Measurements from ENCODE around the gene DDR2.

DDR2 gene

GRCh38 chr1:162629651-162630050, 2.6 kb upstream of the DDR2 start:
- no peak for DNase-seq (ENCODE audit: low read depth)

- DNase-seq (ENCODE audit: low read depth): no peak
Measured at GRCh38 chr1:162631546-162632191, 595 bp upstream of the DDR2 start.

- DNase-seq (ENCODE audit: low read depth): no peak
Measured at GRCh38 chr1:162632698-162633080, 425 bp downstream of the DDR2 start.

GRCh38 chr1:162633081-162633762, 958 bp downstream of the DDR2 start:
- no peak for DNase-seq (ENCODE audit: low read depth)

- DNase-seq (ENCODE audit: low read depth): no peak
Measured at GRCh38 chr1:162635418-162635817, 3.2 kb downstream of the DDR2 start.

GRCh38 chr1:162639718-162640117, 7.5 kb downstream of the DDR2 start:
- no peak for DNase-seq (ENCODE audit: low read depth)

- DNase-seq (ENCODE audit: low read depth): no peak
Measured at GRCh38 chr1:162641114-162641513, 8.8 kb downstream of the DDR2 start.

GRCh38 chr1:162644986-162645314, 12.7 kb downstream of the DDR2 start:
- no peak for DNase-seq (ENCODE audit: low read depth)

GRCh38 chr1:162645666-162646065, 13.4 kb downstream of the DDR2 start:
- no peak for DNase-seq (ENCODE audit: low read depth)

- DNase-seq (ENCODE audit: low read depth): no peak
Measured at GRCh38 chr1:162649583-162649982, 17.3 kb downstream of the DDR2 start.

- DNase-seq (ENCODE audit: low read depth): no peak
Measured at GRCh38 chr1:162654915-162655620, 22.8 kb downstream of the DDR2 start.

- DNase-seq (ENCODE audit: low read depth): no peak
Measured at GRCh38 chr1:162656266-162656665, 24.0 kb downstream of the DDR2 start.

- DNase-seq (ENCODE audit: low read depth): no peak
Measured at GRCh38 chr1:162660574-162660973, 28.3 kb downstream of the DDR2 start.

GRCh38 chr1:162661336-162661735, 29.1 kb downstream of the DDR2 start:
- DNase-seq (ENCODE audit: low read depth): no peak

GRCh38 chr1:162662013-162662412, 29.7 kb downstream of the DDR2 start:
- no peak for DNase-seq (ENCODE audit: low read depth)

GRCh38 chr1:162663086-162663485, 30.8 kb downstream of the DDR2 start:
- no peak for DNase-seq (ENCODE audit: low read depth)

- no peak for DNase-seq (ENCODE audit: low read depth)
Measured at GRCh38 chr1:162663589-162664106, 31.4 kb downstream of the DDR2 start.

- DNase-seq (ENCODE audit: low read depth): no peak
Measured at GRCh38 chr1:162666006-162666645, 33.9 kb downstream of the DDR2 start.

- no peak for DNase-seq (ENCODE audit: low read depth)
Measured at GRCh38 chr1:162667381-162668080, 35.3 kb downstream of the DDR2 start.

- no peak for DNase-seq (ENCODE audit: low read depth)
Measured at GRCh38 chr1:162670928-162671663, 38.8 kb downstream of the DDR2 start.

GRCh38 chr1:162671664-162672410, 39.6 kb downstream of the DDR2 start:
- no peak for DNase-seq (ENCODE audit: low read depth)

Data from stimulated activated CD8-positive, alpha-beta memory T cell treated with anti-CD3 and anti-CD28 coated beads, Interleukin-12 subunit alpha, Interleukin-12 subunit beta, amount 100 ng/mL, for 4 hours (primary cell).